ENCODE results near the gene FAM120A. TPM values are rescaled to one million over a fixed set of nuclear protein-coding genes. Genes with fewer than 3 reads are reported as not detected.

FAM120A gene
- total RNA-seq, 4 donors from 2014 or later: 72.3 to 106 (median 76.1) TPM

- TF ChIP-seq CTCF (IDR thresholded peaks at IDR 0.05) (no peak), POLR2A (IDR thresholded peaks at IDR 0.05) (no peak), EP300 (IDR thresholded peaks at IDR 0.05) (no peak)
- Histone ChIP-seq H3K27ac (no peak overlapping the region), H3K36me3 (peaks cover 0 to 73% (median 10%) of the 10 kb centered on the region in 3 donors), H3K27me3 (no peaks in the 10 kb centered on the region), H3K4me1 (peaks cover 0 to 16% (median 0%) of the 10 kb centered on the region in 4 donors), H3K4me3 (no peak overlapping the region), H3K9me3 (no peaks in the 10 kb centered on the region)
- no peak for DNase-seq (ENCODE audit: low spot score in 2 of 2)
- 82 to 88% methylated on average over 9 of the region's 9 CpGs for WGBS, 2 donors
These were observed 85.4 kb downstream of the FAM120A start for GRCh38 chr9:93536874-93537273.

- Histone ChIP-seq H3K9me3 (no peaks in the 10 kb centered on the region), H3K36me3 (peaks cover 0 to 69% (median 0%) of the 10 kb centered on the region in 3 donors), H3K27ac (no peak overlapping the region), H3K4me3 (no peak overlapping the region), H3K4me1 (peaks cover 0 to 3% (median 0%) of the 10 kb centered on the region in 4 donors), H3K27me3 (no peaks in the 10 kb centered on the region)
- TF ChIP-seq POLR2A (IDR thresholded peaks at IDR 0.05): no peak
- no peak for TF ChIP-seq EP300 (IDR thresholded peaks at IDR 0.05)
- no peak for TF ChIP-seq CTCF (IDR thresholded peaks at IDR 0.05)
- 91 to 92% methylated on average over 8 of the region's 8 CpGs for WGBS, 2 donors
- no peak for DNase-seq (ENCODE audit: low spot score in 2 of 2)
These were observed 88.8 kb downstream of the FAM120A start for GRCh38 chr9:93540305-93540704.

- TF ChIP-seq EP300 (IDR thresholded peaks at IDR 0.05) (no peak), CTCF (IDR thresholded peaks at IDR 0.05) (no peak), POLR2A (IDR thresholded peaks at IDR 0.05) (no peak)
- WGBS, 2 donors: 88 to 92% methylated on average over 4 of the region's 4 CpGs
- peaks cover 0 to 70% (median 0%) of the 10 kb centered on the region in 3 donors for H3K36me3 ChIP-seq
These were observed 89.5 kb downstream of the FAM120A start for GRCh38 chr9:93541005-93541404.

GRCh38 chr9:93541581-93542349, 90.3 kb downstream of the FAM120A start:
- no peaks in the 10 kb centered on the region for H3K27me3 ChIP-seq
- DNase-seq (ENCODE audit: low spot score in 2 of 2): no peak
- TF ChIP-seq EP300 (IDR thresholded peaks at IDR 0.05): no peak
- TF ChIP-seq CTCF (IDR thresholded peaks at IDR 0.05): no peak
- no peak for TF ChIP-seq POLR2A (IDR thresholded peaks at IDR 0.05)
- WGBS, 2 donors: 77 to 80% methylated on average over 8 of the region's 8 CpGs
- H3K9me3 ChIP-seq: no peaks in the 10 kb centered on the region
- peaks cover 0 to 70% (median 0%) of the 10 kb centered on the region in 3 donors for H3K36me3 ChIP-seq
- peaks cover 0 to 3% (median 0%) of the 10 kb centered on the region in 4 donors for H3K4me1 ChIP-seq
- no peak overlapping the region for H3K4me3 ChIP-seq
- H3K27ac ChIP-seq: no peak overlapping the region

More at GRCh38 chr9:93541005-93541404, 89.5 kb downstream of the FAM120A start:
- Histone ChIP-seq H3K27me3 (no peaks in the 10 kb centered on the region), H3K4me3 (no peak overlapping the region), H3K9me3 (no peaks in the 10 kb centered on the region), H3K27ac (no peak overlapping the region), H3K4me1 (peaks cover 0 to 3% (median 0%) of the 10 kb centered on the region in 4 donors)
- DNase-seq (ENCODE audit: low spot score in 2 of 2): no peak

GRCh38 chr9:93543117-93543516, 91.6 kb downstream of the FAM120A start:
- Histone ChIP-seq H3K4me3 (no peak overlapping the region), H3K27ac (no peak overlapping the region), H3K4me1 (peaks cover 0 to 3% (median 0%) of the 10 kb centered on the region in 4 donors), H3K9me3 (no peaks in the 10 kb centered on the region), H3K27me3 (no peaks in the 10 kb centered on the region), H3K36me3 (peaks cover 0 to 74% (median 0%) of the 10 kb centered on the region in 3 donors)
- no peak for DNase-seq (ENCODE audit: low spot score in 2 of 2)
- no peak for TF ChIP-seq POLR2A (IDR thresholded peaks at IDR 0.05)
- TF ChIP-seq EP300 (IDR thresholded peaks at IDR 0.05): no peak
- no peak for TF ChIP-seq CTCF (IDR thresholded peaks at IDR 0.05)
- 96 to 98% methylated on average over 9 of the region's 9 CpGs for WGBS, 2 donors
